ACC112 (cell line): ENCODE results near the gene MAP3K14.

Experiments used
- H2AFZ ChIP-seq: fragments of 200-600 bp; sonication (generic); one replicate; pipeline ENCODE4 v1.6.0; 2017; ENCODE audit warnings: antibody characterized with exemption, low read length; ENCODE audit not compliant: unreplicated experiment
- H3K27ac ChIP-seq: fragments of 200-600 bp; sonication (generic); 2 replicates; pipeline ENCODE4 v1.5.1; 2014; ENCODE audit warnings: low read depth, mild to moderate bottlenecking, antibody characterized with exemption, low read length, moderate library complexity
- H3K27me3 ChIP-seq: fragments of 200-600 bp; sonication (generic); 2 replicates; pipeline ENCODE4 v1.6.1; 2014; ENCODE audit warnings: mild to moderate bottlenecking, antibody characterized with exemption, low read length, moderate library complexity, mixed read lengths; ENCODE audit not compliant: insufficient read depth
- H3K36me3 ChIP-seq: fragments of 200-600 bp; sonication (generic); 2 replicates; pipeline ENCODE4 v1.6.1; 2016; ENCODE audit warnings: mild to moderate bottlenecking, antibody characterized with exemption, low read length, moderate library complexity, mixed read lengths; ENCODE audit not compliant: insufficient read depth
- H3K4me1 ChIP-seq: fragments of 200-600 bp; sonication (generic); one replicate; pipeline ENCODE4 v1.6.1; 2016; ENCODE audit warnings: low read length, mixed read lengths; ENCODE audit not compliant: insufficient read depth, unreplicated experiment, control insufficient read depth
- H3K4me3 ChIP-seq: fragments of 200-600 bp; sonication (generic); 2 replicates; pipeline ENCODE4 v1.5.1; 2014; ENCODE audit warnings: mild to moderate bottlenecking, low read depth, low read length
- H3K79me2 ChIP-seq: fragments of 200-600 bp; sonication (generic); one replicate; pipeline ENCODE4 v1.6.0; 2016; ENCODE audit warnings: low read length; ENCODE audit not compliant: control insufficient read depth, unreplicated experiment, insufficient read depth

Gene MAP3K14

DNA sequence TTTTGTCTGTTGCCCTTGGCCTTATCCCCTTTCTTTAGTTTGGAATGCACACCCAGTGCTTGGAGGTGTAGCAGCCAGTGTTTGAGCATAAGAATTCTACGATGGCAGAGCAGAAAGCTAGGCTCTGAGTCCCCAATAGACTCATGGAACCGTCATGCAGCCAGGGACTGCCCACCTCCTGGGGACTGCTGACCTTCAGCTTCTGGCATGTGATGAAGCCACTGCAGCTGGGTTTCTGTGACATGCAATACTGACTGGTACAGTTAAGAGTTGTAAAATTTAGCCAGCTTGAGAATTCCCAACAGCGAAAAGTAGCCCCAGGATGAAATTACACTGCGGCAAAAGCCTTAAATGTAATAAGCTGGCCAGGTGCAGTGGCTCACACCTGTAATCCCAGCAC, 9.0 kb upstream of the MAP3K14 start:
- Histone ChIP-seq H3K27me3 (no peaks in the 10 kb centered on the region), H3K27ac (no peak overlapping the region), H3K36me3 (no peaks in the 10 kb centered on the region), H3K4me1 (peaks cover 18% of the 10 kb centered on the region), H3K79me2 (no peaks in the 10 kb centered on the region), H2AFZ (no peak overlapping the region), H3K4me3 (no peak overlapping the region)

DNA sequence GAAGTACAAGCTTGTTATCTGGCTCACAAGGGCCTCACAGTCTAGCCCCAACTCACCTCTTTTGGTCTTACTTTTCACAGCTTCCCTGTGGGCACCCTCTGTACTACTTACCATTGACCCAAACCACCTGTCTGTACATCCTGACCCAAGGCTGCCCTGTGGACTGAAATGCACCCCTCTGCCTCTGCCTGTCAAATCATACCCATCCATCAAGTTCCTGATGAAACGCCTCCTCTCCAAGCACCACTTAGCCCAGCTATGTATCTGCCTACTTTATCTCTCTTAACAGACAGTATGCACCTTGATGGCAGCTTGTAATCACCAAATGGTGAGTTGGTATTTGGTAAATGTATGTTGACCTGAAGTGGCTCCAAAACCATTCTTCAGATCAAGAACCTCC, 7.5 kb upstream of the MAP3K14 start:
- Histone ChIP-seq H3K36me3 (no peaks in the 10 kb centered on the region), H3K4me3 (no peak overlapping the region), H3K27me3 (no peaks in the 10 kb centered on the region), H3K27ac (no peak overlapping the region), H3K4me1 (peaks cover 28% of the 10 kb centered on the region), H3K79me2 (no peaks in the 10 kb centered on the region), H2AFZ (no peak overlapping the region)

DNA sequence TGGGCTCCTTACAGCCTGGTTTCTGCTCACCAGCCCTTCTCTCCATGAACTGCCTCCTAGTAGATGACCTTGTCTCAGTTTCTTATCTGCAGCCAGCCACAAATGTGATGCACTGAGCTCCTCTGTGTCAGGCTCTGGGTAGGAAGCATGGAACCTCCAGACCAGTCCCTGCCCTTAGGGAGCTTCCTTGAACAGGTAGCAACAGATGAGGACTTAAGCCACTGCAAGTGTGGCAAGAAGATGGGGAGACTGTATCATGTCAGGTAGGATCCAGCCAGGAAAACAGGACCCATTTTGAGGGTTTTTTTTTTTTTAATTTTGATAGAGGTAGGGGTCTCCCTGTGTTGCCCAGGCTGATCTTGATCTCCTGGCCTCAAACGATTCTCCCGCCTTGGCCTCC, 5.3 kb upstream of the MAP3K14 start:
- Histone ChIP-seq H3K79me2 (no peaks in the 10 kb centered on the region), H3K4me1 (peaks cover 47% of the 10 kb centered on the region), H3K27ac (peak overlapping the region; percentile 84; the same call in 1 of the 2 replicates), H3K4me3 (no peak overlapping the region), H2AFZ (no peak overlapping the region), H3K27me3 (no peaks in the 10 kb centered on the region), H3K36me3 (no peaks in the 10 kb centered on the region)

DNA sequence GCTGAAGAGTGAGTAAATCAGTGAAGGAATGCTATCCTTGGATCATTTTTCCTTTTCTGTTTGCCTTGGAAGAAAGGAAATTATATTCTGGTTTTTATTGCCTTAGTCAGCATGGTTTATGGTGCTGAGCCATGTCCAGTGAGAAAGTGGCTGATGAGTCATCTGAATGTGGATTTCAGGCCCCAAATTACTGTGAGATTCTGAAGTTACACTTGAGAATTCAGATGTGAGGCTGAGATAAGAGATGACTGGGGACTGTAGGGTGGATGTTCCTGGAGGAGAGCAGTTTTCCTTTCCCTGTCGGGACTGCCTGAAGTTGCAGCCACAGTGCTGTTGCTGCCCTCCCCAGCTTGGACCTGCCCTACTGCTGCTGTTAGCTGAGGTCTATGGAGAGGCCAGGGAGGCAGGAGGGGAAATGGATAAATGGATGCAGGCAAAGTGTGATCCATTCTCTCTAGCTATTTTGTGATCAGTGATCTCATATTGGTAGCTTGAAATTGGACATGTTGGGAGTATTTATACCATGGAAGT, 4.2 kb upstream of the MAP3K14 start:
- peaks cover 47% of the 10 kb centered on the region for H3K4me1 ChIP-seq
- H3K79me2 ChIP-seq, result peaks cover 8% of the 10 kb centered on the region
- peak overlapping the region; percentile 44; the same call in 1 of the 2 replicates for H3K4me3 ChIP-seq
- no peaks in the 10 kb centered on the region for H3K36me3 ChIP-seq
- H3K27me3 ChIP-seq, result no peaks in the 10 kb centered on the region
- H2AFZ ChIP-seq, result peak overlapping the region; percentile 48
- H3K27ac ChIP-seq, result peak overlapping the region; percentile 84

DNA sequence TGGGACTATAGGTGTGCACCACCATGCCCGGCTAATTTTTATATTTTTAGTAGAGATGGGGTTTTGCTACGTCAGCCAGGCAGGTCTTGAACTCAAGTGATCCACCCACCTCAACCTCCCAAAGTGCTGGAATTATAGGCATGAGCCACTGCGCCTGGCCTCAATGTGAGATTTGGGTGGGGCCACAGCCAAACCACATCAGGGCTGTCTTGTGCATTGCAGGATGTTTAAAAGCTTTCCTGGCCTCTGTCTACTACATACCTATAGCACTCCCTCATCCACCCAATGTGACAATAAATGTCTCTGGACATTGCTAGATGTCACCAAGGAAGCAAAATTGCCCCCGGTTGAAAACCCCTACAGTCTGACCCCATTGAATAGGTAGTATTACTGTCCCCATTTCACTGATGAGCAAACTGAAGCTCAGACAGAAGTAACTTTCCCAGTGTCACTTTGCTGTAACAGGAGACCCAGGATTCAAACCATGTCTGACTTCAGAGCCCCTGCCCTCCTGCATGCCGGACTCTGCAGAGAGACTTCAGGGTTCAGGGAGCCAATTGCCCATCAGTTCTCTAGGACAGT, 3.6 kb upstream of the MAP3K14 start:
- Histone ChIP-seq H3K4me1 (peaks cover 47% of the 10 kb centered on the region), H2AFZ (no peak overlapping the region), H3K27me3 (no peaks in the 10 kb centered on the region), H3K4me3 (0 out of 2 replicates have a peak overlapping the region, but pooled peaks have one; percentile 9), H3K27ac (peak overlapping the region; percentile 84), H3K79me2 (peaks cover 14% of the 10 kb centered on the region), H3K36me3 (no peaks in the 10 kb centered on the region)

DNA sequence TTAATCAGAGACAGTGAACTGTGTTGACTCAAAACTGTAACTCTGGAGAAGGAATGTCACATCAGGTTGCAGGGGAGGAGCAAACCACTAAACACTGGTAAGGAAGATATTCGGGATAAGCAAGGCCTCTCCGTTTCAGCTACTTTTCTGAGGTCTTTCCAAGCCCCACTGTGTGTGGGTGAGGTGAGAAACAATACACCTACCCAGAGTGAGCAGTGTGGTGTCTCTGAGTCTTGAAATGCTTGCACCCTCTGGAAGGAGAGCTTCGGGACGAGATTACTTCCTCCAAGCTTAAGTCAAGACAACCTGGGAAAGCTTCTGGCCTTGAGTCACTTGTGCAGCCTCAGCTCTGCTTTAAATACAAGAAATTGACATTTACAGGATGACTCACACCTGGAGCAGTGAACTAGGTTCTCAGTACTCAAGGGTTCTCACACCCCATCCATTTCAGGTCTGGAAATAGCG, 2.5 kb upstream of the MAP3K14 start:
- Histone ChIP-seq H3K4me1 (peaks cover 52% of the 10 kb centered on the region), H3K4me3 (no peak overlapping the region), H3K27ac (peak overlapping the region; percentile 84), H3K36me3 (no peaks in the 10 kb centered on the region), H2AFZ (no peak overlapping the region), H3K27me3 (no peaks in the 10 kb centered on the region), H3K79me2 (peaks cover 25% of the 10 kb centered on the region)

DNA sequence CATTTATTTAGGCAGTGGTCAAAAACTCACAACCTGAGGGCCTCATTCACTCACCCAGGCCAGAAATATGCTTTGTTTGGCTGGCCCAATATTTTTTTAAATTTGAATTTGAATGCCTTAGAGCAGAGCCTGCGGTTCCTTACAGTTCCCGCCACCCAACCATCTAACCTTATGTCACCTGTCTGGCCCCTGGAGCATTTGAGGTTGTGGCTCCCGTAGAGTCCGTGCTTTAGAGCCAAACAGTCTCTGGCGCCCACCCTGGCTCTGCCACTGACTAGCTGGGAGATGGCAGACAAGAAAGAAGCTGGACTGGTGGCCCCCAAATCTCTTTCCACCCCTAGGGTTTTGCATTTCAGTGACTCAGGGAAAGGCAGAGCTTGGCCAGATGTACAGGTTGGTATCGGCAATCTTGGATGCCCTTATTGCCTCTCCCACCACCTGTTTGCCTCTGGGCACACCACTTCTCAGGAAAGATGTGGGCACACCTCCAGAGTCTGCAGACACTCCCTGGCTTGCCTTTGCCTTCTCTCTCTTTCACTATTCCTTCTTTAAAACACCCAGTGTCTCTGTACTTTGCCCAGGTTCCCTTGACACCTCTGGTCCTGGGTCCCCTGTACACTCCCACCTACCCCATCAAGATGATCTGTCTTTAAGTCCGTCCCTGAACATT, 1.9 kb upstream of the MAP3K14 start:
- Histone ChIP-seq H3K27ac (peak overlapping the region; percentile 84), H3K27me3 (no peaks in the 10 kb centered on the region), H3K36me3 (no peaks in the 10 kb centered on the region), H2AFZ (no peak overlapping the region), H3K4me1 (peaks cover 58% of the 10 kb centered on the region), H3K4me3 (no peak overlapping the region), H3K79me2 (peaks cover 31% of the 10 kb centered on the region)

DNA sequence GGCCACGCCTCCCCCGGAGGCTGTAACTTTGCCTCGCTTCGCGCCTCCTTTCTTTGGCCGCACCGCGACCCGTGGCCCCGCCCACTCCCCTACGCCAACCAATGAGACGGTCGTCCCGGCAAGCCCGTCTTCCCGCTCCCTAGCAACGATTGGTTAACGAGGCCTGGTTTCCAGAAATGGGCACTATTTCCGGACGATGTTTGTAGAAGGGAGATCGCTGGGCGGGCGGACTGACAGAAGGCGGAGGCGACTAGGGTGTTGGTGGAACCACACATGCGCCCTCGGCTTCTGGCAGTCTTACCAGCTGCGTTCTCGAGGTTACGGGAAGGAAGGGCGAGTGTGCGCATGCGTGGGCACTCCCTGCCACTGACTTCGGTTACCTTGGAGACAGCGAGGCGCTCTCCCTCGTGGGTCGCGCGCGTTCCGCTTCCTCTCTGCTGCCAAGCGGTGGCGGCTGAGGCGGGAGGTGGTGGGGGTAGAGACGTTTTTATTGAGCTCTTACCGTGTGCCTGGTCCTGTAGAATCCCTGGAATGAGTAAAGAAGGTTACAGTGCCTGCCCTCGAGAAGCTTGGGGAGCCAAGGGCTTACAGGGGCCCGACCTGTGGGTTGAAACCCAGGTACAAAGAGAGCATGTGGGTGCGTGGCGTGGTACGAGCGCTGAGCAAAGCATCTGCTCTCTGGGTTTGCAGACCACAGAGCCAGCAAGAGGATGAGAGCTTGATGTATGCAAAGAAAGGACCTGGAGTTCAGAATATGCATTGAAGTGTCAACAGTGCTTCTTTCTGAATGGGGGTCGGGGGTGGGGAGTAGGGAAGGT, 500 bp upstream of the MAP3K14 start:
- H3K27ac ChIP-seq, result peak overlapping the region; percentile 46

DNA sequence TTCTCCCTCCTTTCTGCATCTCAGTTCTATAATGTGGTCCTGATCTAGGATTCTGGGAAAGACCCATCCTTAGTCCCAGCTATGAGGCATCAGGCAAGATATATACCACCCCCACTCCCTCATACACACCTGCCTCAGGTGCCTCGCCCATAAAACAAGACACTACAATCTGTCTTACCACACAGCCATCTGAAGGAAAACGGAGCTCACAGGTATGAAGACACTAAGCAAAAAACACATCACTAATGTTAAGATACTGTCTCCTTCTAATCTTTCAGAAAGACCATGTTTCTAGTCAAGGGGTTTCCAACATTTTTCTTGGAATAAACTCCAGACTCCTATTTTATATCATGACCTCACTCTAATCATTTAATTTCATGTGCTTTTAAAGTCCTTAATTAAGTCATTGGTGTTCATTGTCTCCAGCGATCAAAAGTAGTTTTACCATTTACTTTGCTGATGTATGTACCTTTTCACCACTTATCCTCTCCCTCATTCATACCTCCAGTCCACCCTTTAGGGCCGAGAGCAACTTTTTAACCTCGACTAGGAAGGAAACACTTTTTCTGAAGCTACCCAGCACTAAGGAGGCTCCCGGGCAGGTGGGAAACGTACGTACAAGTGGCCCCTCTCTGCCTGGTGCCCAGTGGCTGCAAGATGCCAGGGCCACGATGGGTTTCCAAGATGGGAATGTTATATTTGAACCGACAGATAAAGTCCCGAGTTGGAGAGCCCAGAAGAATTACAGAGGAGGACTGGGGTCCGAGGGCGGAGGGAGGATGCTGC, 979 bp downstream of the MAP3K14 start:
- Histone ChIP-seq H3K4me3 (peak overlapping the region; percentile 82), H2AFZ (no peak overlapping the region), H3K27me3 (no peaks in the 10 kb centered on the region), H3K27ac (peak overlapping the region; percentile 77), H3K4me1 (peaks cover 72% of the 10 kb centered on the region), H3K36me3 (no peaks in the 10 kb centered on the region), H3K79me2 (peaks cover 59% of the 10 kb centered on the region)

More for the DNA sequence above, 500 bp upstream of the MAP3K14 start:
- Histone ChIP-seq H3K4me1 (peaks cover 70% of the 10 kb centered on the region), H3K79me2 (peaks cover 44% of the 10 kb centered on the region), H2AFZ (no peak overlapping the region), H3K27me3 (no peaks in the 10 kb centered on the region), H3K4me3 (peak overlapping the region; percentile 82), H3K36me3 (no peaks in the 10 kb centered on the region)
